ENCODE results near the gene ENPP6.
A peak's percentile ranks its signal among the peaks of the same experiment; 100 is the strongest.

The ENPP6 gene

GRCh38 chr4:184096561-184097240, 121.0 kb downstream of the ENPP6 start:
- DNase-seq (ENCODE audit: low read depth) = peak; percentile 75
- TF ChIP-seq CTCF (conservative IDR thresholded peaks at IDR 0.05; ENCODE audit: control insufficient read depth, insufficient read depth, low read depth, low read length) = no peak
- H3K4me3 ChIP-seq (ENCODE audit: control insufficient read depth, low read depth, low read length) = peak overlapping the region; percentile 21

GRCh38 chr4:184094532-184095159, 123.0 kb downstream of the ENPP6 start:
- DNase-seq (ENCODE audit: low read depth) = no peak
- TF ChIP-seq CTCF (conservative IDR thresholded peaks at IDR 0.05; ENCODE audit: control insufficient read depth, insufficient read depth, low read depth, low read length) = no peak
- no peak overlapping the region for H3K4me3 ChIP-seq (ENCODE audit: control insufficient read depth, low read depth, low read length)

GRCh38 chr4:184091986-184092385, 125.7 kb downstream of the ENPP6 start:
- TF ChIP-seq CTCF (conservative IDR thresholded peaks at IDR 0.05; ENCODE audit: control insufficient read depth, insufficient read depth, low read depth, low read length) = no peak
- DNase-seq (ENCODE audit: low read depth) = no peak
- H3K4me3 ChIP-seq (ENCODE audit: control insufficient read depth, low read depth, low read length) = no peak overlapping the region

DNA sequence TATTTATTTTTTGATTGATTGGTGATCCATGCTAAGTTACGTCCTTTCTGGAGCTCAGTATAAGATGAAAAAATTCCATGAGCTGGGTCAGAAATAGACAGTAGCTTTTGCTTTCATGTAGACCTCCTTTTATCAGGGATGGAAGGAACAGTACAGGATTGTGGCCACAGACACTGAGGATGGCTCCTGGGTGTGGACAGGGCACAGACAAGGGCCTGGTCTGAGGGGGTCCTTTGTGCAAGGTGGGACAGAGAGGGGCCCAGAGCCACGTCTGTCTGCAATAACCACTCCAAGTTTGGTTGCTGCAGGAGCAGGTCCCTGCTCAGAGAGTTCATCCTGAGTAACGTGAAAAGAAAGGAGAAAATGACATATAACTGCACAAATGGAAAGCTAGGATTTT, 127.1 kb downstream of the ENPP6 start:
- TF ChIP-seq CTCF (conservative IDR thresholded peaks at IDR 0.05; ENCODE audit: control insufficient read depth, insufficient read depth, low read depth, low read length) = no peak
- DNase-seq (ENCODE audit: low read depth) = no peak
- H3K4me3 ChIP-seq (ENCODE audit: control insufficient read depth, low read depth, low read length) = no peak overlapping the region

DNA sequence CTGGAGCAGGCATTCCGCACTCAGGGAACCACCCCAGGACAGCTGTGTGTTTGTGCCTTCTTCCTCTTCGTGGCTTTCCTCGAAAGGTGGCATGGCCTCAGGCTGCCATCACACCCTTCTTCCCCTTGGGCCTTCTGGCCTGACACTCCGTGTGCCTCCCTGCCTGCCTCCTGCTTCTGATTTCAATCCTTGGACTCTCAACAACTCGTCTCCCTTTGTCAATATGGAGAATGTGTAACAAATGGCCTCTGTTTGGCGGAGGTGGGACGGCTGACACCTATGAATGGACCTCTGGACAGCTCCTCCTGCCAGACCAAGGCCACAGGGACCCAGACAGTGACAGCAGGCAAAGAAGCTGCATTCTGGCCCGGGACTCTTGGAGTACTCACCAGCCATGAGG, 137.0 kb downstream of the ENPP6 start:
- no peak for DNase-seq (ENCODE audit: low read depth)
- TF ChIP-seq CTCF (conservative IDR thresholded peaks at IDR 0.05; ENCODE audit: control insufficient read depth, insufficient read depth, low read depth, low read length) = no peak
- no peak overlapping the region for H3K4me3 ChIP-seq (ENCODE audit: control insufficient read depth, low read depth, low read length)

DNA sequence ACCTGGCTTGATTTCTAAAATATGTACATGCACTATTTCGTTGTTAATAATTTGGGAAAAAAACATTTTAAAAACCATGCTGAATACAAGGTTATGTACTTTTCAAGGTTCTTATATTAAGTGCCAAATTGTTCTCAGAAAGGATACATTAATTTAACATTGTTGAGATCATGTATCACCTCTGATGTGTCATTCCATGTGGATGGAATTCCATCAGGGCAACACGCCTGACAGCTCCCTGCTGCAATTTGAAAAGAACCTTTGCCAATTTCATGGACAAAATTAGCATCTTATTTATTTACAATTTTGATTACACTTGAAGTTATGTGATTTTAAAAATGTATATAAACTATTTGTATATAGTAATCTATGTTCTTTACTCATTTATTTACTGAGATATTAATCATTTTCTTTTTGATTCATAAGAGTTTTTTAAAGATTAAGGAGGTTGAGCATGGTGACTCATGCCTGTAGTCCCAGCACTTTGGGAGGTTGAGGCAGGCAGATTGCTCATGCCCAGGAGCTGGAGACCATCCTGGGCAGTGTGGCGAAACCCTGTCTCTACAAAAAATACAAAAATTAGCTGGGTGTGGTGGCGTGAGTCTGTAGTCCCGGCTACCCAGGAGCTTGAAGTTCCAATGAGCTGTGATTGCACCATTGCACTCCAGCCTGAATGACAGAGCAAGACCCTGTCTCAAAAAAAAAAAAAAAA, 142.8 kb downstream of the ENPP6 start:
- DNase-seq (ENCODE audit: low read depth) = no peak
- TF ChIP-seq CTCF (conservative IDR thresholded peaks at IDR 0.05; ENCODE audit: control insufficient read depth, insufficient read depth, low read depth, low read length) = no peak
- H3K4me3 ChIP-seq (ENCODE audit: control insufficient read depth, low read depth, low read length) = no peak overlapping the region
